HG02610 (cell line): ENCODE results near the gene HPS3.

Source experiments
- ATAC-seq: cut with Tn5 transposase; IDR thresholded peaks from one replicate; pipeline ENCODE4 v1.9.1; 2021; ENCODE audit warnings: mild to moderate bottlenecking, moderate library complexity; ENCODE audit not compliant: unreplicated experiment

HPS3 gene

DNA sequence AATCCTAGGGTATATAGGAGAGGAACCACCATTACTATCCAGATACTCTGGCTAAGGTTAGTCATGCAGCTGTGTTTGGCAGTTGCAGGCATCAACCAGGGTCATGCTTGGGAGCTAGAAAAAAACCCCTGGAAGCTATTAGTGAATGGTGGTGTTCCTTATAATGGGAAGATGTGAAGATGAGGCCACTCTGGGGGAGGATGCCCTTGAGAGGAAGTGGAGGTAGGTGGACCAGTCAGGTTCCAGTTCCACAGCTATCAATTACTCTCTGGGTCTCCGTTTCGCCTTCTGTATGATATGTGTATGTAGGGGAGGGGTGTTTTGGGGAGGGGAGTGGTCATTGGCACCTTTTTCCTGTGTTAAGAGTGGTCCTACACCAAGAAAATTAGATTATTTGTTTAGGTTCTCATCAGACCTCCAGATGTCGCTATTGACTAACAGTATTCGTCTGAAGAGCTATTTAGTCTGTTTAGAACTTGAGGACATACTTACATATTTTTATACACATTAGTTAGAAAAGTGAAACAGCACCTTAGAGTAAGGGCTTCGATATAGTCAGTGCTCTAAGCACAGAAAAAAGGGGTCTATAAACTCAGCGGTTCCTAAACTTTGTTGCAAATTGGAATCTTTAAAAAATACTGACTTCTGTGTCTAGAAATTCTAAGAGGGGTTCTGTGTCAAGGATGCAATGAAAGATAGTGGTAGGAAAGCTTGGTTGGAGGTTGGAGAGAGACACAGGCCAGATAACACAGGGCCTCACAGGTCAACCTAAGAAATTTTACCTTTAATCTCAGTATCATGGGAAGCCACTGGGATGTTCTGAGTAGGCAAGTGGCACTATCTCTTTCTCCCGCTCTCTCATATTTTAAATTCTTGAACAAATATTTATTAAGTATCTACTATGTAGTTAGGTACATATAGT is 9.1 kb upstream of the HPS3 start:
- ATAC-seq, result peak; percentile 50

DNA sequence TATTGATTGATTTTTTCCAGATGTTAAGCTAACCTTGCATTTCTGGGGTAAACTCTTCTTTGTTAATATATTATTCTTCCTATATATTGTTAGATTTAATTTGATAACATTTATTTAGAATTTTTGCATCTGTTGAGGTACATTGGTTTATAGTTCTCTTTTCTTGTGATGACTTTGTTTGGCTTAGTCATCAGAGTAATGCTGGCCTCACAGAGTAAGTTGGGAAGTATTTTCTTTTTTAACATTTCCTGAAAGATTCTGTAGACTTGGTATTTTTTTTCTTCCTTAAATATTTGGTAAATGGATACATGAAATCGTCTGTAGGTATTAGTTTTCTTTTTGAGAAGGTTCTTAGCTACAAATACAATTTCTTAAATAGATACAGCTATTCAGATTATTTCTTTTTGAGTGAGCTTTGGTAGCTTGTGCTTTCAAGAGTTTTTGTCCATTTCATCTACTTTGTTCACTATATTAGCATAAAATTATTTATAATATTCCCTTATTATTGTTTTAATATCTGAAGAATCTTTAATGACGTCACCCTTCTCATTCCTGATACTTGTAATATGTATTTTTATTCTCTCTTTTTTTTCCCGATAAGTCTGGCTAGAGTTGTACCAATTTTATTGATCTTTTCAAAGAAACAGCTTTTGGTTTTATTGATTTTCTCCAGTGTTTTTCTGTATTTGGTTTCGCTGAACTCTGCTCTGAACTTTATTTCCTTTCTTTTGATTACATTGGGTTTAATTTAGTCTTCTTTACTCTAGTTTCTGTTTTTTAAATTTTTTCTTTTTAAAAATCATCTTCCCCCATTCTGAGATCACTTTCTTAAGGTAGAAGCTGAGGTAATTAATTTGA is 6.5 kb upstream of the HPS3 start:
- ATAC-seq, result no peak

DNA sequence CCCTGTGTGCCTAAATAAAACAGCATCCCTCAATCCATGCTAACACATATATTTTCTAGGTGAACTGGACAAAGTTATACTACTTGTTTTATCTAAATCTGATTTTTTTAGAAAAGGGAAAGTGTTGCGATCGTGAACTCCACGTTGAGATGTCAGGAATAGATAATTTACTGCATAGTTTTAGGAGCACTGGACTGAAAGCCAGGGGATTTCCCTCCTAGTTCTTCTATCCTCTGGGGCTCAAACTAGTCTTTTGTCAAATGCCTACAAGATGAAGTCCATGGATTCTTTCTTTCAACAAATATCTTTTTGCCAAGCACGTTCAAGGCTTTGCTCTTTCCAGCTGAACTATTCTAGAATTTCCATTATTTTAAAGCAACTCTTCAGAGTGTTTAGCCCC is 617 bp upstream of the HPS3 start:
- no peak for ATAC-seq

DNA sequence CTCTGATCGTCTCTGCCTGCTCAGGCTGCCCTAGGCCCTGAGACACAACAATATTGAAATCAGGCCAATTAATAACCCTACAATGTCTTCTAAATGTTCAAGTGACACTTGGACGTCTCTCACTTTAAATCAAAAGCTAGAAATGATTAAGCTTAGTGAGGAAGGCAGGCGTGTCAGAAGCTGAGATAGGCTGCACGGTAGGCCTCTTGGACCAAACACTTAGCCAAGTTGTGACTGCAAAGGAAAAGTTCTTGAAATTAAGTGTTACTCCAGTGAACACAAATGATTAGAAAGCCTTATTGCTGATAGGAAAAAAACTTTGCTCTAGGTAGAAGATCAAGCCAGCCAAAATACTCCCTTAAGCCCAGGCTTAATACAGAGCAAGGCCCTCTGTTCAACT is 2.2 kb downstream of the HPS3 start:
- no peak for ATAC-seq

DNA sequence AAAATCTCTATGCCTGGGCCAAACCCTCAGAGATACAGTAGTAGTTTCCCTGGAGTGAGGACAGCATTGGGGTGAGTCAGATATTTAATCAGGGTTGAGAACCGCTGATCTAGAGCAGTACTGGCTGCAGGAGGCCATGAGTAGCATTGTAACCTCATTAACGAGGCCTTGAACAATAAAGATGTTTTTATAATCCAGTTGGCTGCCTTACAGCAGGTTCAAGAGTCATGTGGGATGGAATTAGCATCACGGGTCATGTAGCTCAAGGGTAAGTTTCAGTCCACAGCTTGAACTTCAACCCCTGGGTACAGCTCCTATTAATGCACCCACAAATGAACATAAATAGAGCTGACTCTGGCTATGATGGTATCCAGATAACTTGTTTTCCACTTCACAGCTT is 5.1 kb downstream of the HPS3 start:
- ATAC-seq, result no peak

DNA sequence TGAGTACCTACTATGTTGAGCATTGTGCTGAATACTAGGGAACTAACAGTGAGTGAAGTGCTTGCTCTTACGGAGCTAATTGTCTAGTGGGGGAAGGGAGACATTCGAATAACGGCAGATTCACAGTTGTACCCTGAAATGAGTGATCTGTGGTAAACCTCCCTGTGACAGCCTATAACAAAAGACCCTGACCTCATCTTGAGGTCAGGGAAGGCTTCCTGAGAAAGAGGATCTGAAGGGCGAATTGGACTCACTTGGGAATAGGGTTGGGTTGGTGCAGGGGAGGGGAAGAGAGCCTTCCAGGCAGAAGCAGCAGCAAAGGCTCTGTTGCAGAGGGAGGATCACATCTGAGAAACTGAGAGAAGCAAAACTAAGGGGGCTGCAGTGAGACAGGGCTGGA is 13.2 kb downstream of the HPS3 start:
- no peak for ATAC-seq

DNA sequence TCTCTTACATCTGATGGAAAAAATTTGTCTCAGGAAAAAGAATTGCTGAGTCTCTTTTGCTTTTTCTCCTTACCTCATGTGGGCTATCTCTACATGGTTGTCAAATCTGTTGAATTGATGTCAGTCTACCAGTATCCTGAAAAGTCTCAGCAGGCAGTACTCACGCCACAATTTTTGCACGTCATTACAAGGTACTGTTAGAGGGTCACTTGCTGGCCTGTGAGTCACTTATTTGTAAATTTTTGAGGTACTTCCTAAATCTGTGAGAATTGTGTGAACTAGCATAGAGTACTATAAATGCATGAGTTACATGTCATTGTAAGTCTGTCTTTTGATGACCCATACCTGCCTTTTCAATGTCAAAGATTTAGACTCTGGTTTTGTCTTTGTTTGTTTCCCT is 15.9 kb downstream of the HPS3 start:
- peak; percentile 17 for ATAC-seq

DNA sequence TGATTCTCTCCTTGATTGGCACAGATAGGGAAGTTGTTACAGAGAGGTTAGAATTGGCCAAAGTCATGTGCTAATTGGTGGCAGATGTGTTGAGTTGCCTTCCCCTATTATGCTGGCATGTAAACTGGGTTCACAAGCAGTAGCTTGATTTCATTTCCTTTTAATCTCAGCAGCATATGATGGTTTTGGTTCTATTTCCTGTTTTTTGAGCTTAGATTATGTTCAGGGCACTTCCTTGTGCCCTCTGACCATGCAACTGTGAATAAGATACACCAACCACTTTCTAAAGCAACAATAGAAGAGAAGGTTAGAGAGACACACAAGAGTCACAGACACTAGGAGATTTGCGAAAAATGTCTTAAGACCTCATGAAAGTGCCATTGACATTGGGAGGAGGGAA is 16.5 kb downstream of the HPS3 start:
- ATAC-seq, result peak; percentile 51

DNA sequence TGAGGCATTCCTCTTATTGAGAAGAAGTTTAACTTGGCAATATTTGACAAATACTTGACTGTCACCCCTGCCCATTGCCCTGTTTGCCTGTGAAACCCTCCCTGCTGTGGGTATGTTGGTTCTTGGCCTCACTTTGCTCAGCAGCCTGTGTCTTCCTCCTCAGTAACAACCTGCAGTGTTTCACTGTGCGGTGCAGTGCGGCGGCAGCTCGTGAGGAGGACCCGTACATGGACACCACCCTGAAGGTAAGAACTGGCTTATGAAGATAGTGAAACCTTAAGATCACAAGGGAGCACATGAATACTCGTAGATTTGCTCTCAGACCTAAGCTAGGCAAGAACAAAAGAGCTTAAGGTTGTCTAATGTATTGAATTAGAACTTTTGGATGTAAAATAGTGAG is 21.0 kb downstream of the HPS3 start:
- no peak for ATAC-seq

DNA sequence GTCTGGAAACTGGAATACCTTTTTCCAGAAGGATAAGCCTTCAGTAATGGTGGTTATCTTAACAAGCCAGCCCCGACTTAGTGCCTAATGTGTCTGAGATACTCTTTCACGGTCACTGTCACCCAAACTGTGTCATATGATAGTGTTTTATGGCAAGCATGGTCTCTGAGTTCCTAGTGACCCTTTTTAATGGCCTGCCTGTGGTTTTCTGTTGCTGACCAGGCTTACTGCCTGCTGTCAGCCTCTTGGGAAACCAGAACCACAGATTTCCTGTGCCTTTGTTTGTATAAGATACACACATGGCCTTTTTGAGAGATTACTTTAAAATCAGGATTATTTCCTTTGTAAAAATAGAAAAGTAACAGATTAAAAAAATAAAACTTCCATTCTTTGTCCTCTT is 22.4 kb downstream of the HPS3 start:
- no peak for ATAC-seq

DNA sequence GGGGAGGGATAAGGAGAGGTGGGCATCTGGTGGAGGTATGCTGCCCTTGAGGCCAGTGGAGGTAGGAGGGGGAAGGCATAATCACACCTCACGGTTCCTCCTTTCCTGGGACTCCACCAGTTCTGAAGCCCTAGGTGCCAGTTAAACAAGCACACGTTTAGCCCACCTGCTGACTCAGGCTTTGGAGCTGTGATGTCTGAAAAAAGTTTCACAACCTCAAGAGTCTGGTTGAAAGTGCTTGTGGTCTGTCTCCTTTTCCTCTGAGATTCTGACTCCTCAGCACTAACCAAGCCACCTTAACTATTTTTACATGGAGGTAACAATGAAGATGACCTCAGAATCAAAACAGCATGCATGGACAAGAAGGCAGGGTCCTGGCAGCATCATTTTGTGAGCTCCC is 23.0 kb downstream of the HPS3 start:
- peak; percentile 96 for ATAC-seq

DNA sequence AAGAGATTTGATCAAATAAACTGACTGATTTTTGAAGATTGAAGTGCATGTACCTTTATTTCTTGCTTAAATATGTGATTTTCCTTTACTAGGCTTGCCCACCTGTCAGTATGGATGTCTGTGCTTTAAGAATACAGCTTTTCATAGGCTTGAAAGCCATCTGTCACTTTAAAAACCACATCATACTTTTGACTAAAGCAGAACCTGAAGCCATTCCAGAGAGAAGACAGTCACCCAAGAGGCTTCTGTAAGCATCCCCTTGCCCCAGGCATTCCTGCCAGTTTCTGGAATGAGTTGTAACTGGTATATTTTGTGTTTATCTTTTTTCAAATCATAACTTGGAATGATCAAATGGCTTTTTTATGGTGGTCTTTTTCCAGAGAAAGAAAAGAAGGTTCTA is 24.0 kb downstream of the HPS3 start:
- ATAC-seq, result no peak

DNA sequence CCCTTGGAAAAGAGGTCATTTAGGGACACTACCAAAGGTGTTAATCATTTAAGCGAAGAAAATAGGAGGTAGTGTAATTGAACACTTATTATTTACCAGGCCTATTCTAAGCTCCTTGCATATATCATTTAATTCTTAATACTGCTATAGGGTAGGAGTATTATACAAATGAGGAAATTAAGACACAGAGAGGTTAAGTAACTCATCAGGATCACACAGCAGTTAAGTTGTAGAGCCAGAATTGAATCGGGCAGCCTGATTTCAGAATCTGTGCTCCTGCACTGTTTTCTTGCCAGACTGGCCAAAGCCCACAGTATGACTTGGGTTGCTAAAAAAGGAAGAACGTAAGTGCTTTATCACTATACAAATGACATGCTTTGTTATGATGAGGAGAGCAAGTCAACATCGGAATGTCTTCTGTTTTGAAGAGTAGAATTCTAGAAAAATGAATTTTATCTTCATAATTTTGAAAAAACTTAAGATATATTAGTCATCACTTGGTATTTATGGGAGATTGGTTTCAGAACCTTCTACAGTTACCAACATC is 31.4 kb downstream of the HPS3 start:
- no peak for ATAC-seq

DNA sequence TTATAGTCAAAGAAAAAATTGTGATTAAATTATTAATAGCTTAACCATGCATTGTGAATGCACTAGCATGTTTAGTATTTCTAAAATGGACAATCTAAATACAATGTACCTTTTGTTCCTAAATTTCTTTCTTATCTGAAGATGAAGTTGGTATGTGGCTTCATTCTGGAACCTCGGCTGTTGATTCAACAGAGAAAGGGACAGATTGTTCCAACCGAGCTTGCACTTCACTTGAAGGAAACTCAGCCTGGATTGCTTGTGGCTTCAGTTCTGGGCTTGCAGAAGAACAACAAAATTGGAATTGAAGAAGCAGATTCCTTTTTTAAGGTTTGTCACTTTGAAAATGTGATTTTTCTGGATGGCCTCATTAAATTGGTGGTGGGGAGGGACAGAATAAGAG is 32.6 kb downstream of the HPS3 start:
- ATAC-seq, result no peak

DNA sequence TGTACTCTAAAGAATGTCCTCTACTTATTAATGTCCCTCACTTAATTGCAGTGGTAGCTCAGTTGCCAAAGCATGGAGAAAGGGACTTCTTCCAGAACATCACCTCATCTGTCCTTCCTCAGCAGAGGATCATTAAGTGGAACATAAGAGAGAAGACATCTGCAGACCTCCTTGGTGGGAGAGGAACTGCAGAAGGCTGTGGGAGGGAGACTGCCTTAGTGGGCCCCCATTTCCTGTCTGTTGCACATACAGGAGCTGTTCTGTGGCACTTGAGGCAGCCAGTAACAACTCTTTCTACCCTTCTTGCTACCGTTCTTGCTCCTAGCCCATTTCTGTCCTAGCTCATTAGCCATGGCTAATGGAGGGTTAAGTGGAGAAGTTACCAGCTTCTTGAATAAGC is 33.6 kb downstream of the HPS3 start:
- ATAC-seq, result no peak

DNA sequence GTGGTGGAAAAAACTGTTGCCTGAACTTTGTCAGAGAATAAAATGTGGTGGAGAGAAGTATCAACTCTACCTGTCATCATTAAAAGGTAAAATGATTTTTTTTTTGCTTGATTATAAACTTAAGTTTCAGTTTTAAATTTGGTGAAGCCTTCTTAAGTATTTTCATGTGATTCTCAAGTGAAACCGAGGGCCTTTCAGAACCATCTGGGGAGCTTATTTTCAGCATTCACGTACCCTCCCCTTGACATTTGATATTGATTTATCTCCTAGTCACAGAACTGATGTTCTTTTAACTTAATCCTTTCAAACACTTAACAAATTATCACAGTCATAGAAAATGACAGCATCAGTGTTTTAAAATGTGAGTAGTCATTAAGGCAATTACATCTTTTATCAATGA is 38.5 kb downstream of the HPS3 start:
- no peak for ATAC-seq

DNA sequence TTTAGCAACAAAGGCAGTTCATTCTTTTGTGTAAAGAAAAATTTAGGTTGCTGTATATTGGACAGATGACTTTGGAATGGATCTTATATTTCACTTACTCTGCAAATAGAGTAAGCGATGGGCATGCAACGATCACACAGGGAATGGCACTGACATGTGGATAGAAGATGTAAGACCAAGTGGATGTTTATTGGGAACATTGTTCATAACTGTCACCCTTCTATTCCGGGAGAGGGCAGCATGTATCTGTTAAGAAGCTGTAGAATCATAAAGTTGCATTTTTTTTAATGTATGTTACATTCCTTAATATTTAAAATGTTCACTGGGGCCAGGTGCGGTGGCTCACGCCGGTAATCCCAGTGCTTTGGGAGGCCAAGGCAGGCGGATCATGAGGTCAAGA is 41.2 kb downstream of the HPS3 start:
- ATAC-seq, result no peak

DNA sequence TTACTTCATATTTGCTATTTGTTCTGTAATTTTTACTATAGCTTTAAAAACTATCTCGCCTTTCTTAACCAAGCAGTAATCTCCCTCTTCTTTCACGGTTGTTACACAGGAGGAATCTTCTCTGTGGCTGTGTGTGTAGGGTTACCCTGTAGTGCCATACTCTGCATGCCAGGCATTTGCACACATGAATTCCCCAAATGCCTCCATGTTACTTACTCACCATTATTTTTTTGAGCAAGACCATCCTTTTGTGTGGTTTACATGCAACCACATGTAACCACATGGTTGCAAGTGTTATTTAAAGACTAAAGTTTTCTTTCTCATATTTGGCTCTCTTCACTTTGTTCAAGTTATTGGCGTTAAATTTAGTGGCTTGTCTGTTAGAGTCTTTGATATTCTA is 45.5 kb downstream of the HPS3 start:
- peak; percentile 100 for ATAC-seq

DNA sequence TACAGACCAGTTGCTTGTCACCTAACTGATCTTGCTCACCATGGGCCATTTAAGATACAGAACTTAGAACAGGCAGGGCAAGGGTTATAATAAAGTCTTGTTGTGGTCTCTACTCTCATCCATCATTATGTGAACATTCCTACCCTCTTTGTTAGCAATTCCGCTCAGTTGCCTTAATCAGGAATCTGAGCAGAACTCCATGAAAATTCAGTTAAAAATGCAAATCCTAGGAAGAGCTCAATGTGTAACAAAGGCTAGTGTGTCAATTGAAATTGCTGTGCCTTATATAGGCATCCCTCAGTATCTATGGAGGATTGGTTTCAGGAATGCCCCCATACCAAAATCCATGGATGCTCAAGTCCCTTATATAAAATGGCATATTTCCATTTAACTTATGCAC is 47.7 kb downstream of the HPS3 start:
- ATAC-seq, result no peak

DNA sequence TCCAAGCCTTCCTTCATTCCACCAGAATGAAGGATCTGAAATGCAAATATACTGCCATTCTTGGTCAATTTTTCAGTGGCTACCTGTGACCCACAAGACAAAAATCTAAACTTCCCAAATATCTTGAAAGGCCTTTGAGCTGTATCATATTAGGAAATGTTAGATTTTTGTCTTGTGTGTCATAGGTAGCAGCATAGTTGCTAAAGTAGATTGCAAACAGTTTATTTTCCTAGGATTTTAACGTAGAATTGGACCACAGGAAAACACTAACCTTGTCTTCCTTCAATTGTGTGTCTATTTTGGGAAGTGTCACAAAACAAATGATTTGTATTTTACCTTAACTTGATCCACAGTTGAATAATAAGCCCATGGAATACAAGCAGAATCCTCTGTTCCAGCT is 49.8 kb downstream of the HPS3 start:
- ATAC-seq, result no peak

DNA sequence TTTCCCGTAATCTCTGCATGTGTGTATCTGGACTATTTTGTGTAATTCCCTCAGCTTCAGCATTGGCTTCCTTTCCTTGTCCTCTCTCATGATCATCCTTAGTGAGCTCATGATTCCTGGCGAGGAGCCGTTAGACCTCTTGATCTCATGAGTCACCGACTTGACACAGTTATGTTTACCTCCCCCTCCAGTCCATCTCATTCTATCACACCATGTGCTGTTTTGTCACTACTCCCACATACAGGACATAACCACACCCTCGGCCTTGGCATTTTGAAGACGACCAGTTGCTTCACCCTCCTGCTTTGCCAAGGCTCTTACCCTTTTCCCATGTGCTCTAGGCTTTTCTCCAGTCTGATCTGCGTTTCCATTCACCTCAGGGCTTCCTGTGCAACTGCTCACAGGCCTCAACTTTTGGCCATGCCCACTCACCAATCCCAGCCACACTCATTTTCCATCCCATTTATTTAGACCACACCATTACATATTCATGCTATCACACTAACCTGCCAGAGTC is 50.7 kb downstream of the HPS3 start:
- ATAC-seq, result no peak

DNA sequence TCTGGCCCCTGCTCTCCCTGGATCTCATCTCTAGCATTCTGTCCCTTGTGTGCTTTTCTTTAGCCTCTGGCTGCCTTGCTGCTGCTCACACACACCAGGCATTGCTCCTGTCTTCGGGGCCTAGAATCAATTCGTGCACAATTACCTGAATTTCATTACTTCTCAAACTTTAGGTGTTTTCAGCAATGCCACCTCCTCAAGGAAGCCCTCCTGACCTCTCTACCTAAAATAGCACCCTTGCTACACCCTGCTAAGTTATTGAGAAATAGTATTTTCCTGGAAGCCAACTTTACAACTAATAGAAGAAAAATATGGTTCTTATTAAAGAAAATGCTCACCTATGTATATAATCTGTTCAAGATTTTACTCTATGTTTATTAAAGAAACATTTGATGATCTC is 51.7 kb downstream of the HPS3 start:
- ATAC-seq, result no peak
